HFF-Myc (cell line): ENCODE measurements around the gene KCNK17.

Experiments used
- DNase-seq: peaks from one replicate; pipeline ENCODE4 v3.0.0-alpha.2; 2011; ENCODE audit warnings: low read depth; ENCODE audit errors: extremely low read depth
- H3K4me3 ChIP-seq: replicated peaks from 2 replicates; pipeline ENCODE4 v1.5.1; 2011; ENCODE audit warnings: low read depth, mild to moderate bottlenecking, control low read depth, low read length
- CTCF ChIP-seq: IDR thresholded peaks from 2 replicates; pipeline ENCODE4 v1.5.1; 2012; ENCODE audit warnings: mild to moderate bottlenecking, low read depth, low read length, control low read depth; ENCODE audit errors: missing control alignments

KCNK17 gene

GRCh38 chr6:39251406-39251805, 62.8 kb downstream of the KCNK17 start:
- DNase-seq, result no peak
- no peak overlapping the region for H3K4me3 ChIP-seq
- TF ChIP-seq CTCF, result no peak

- DNase-seq, result no peak
- no peak overlapping the region for H3K4me3 ChIP-seq
- TF ChIP-seq CTCF, result no peak
Measured at GRCh38 chr6:39250507-39250906, 63.7 kb downstream of the KCNK17 start.

DNA sequence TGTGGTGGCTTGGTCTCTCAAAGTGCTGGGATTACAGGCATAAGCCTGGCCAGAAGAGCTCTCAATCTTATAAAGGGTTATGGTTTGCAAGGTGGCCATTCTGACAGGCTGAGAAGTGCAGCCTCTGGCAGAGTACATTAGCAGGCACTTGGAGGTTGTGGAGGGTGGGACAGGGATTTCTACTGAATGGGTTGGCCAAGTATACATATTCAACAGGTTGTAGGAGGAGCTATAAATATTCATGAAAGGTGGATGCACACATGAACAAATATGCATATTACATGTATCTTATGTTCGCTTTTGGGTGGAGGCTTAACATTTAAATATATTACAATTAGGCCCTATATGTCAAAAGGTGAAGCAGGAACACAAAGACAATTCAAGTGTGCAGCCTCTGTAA, 64.9 kb downstream of the KCNK17 start:
- DNase-seq, result no peak
- TF ChIP-seq CTCF, result no peak

More for the DNA sequence above, 64.9 kb downstream of the KCNK17 start:
- no peak overlapping the region for H3K4me3 ChIP-seq
